ENCODE measurements around the gene MT1F.
A peak's percentile ranks its signal among the peaks of the same experiment; 100 is the strongest.

MT1F gene

GRCh38 chr16:56625140-56625942, 32.4 kb upstream of the MT1F start, which contains the start of gene MT1E:
MT1E (plus strand) TSS chr16:56625781; CDS start chr16:56625852, 71 bp downstream.
- peak in 1 of 3 experiments; percentile 61 for DNase-seq (ENCODE audit: low read depth in 2 of 3, low spot score in 2 of 3)

GRCh38 chr16:56625943-56626654, 31.7 kb upstream of the MT1F start:
- DNase-seq (ENCODE audit: low read depth in 2 of 3, low spot score in 2 of 3), result no peak

- no peak for DNase-seq (ENCODE audit: low read depth in 2 of 3, low spot score in 2 of 3)
Measured at GRCh38 chr16:56626685-56627084, 31.1 kb upstream of the MT1F start.

GRCh38 chr16:56628486-56629350, 29.0 kb upstream of the MT1F start:
- DNase-seq (ENCODE audit: low read depth in 2 of 3, low spot score in 2 of 3), result no peak

- no peak for DNase-seq (ENCODE audit: low read depth in 2 of 3, low spot score in 2 of 3)
Measured at GRCh38 chr16:56629531-56629930, 28.2 kb upstream of the MT1F start.

GRCh38 chr16:56630134-56630533, 27.6 kb upstream of the MT1F start:
- DNase-seq (ENCODE audit: low read depth in 2 of 3, low spot score in 2 of 3), result no peak

- DNase-seq (ENCODE audit: low read depth in 2 of 3, low spot score in 2 of 3), result no peak
Measured at GRCh38 chr16:56631197-56631596, 26.6 kb upstream of the MT1F start.

GRCh38 chr16:56631832-56632155, 26.0 kb upstream of the MT1F start:
- no peak for DNase-seq (ENCODE audit: low read depth in 2 of 3, low spot score in 2 of 3)

- DNase-seq (ENCODE audit: low read depth in 2 of 3, low spot score in 2 of 3), result no peak
Measured at GRCh38 chr16:56632156-56632847, 25.5 kb upstream of the MT1F start, which contains the start of gene MT1M. MT1M (plus strand) TSS chr16:56632659; CDS start chr16:56632732, 73 bp downstream.

- DNase-seq (ENCODE audit: low read depth in 2 of 3, low spot score in 2 of 3), result no peak
Measured at GRCh38 chr16:56632848-56633365, 24.9 kb upstream of the MT1F start.

- no peak for DNase-seq (ENCODE audit: low read depth in 2 of 3, low spot score in 2 of 3)
Measured at GRCh38 chr16:56633535-56633934, 24.2 kb upstream of the MT1F start.

- DNase-seq (ENCODE audit: low read depth in 2 of 3, low spot score in 2 of 3), result no peak
Measured at GRCh38 chr16:56634715-56635440, 22.9 kb upstream of the MT1F start.

- DNase-seq (ENCODE audit: low read depth in 2 of 3, low spot score in 2 of 3), result no peak
Measured at GRCh38 chr16:56635441-56635967, 22.3 kb upstream of the MT1F start.

- no peak for DNase-seq (ENCODE audit: low read depth in 2 of 3, low spot score in 2 of 3)
Measured at GRCh38 chr16:56636616-56637413, 20.9 kb upstream of the MT1F start.

- DNase-seq (ENCODE audit: low read depth in 2 of 3, low spot score in 2 of 3), result no peak
Measured at GRCh38 chr16:56637814-56638750, 19.7 kb upstream of the MT1F start, which contains the start of gene MT1A. MT1A (plus strand) TSS chr16:56638666; CDS start chr16:56638739, 73 bp downstream.

- no peak for DNase-seq (ENCODE audit: low read depth in 2 of 3, low spot score in 2 of 3)
Measured at GRCh38 chr16:56639045-56639444, 18.7 kb upstream of the MT1F start.

- DNase-seq (ENCODE audit: low read depth in 2 of 3, low spot score in 2 of 3), result no peak
Measured at GRCh38 chr16:56640076-56640475, 17.7 kb upstream of the MT1F start.

GRCh38 chr16:56641166-56641565, 16.6 kb upstream of the MT1F start:
- no peak for DNase-seq (ENCODE audit: low read depth in 2 of 3, low spot score in 2 of 3)

Measured in activated CD8-positive, alpha-beta memory T cell treated with anti-CD3 and anti-CD28 coated beads for 48 hours (primary cell).